ENCODE data around the gene PDE4DIP.
"Not testable (repeated sequence)": the region's sequence is repeated elsewhere in the genome, so short reads cannot be mapped to it uniquely, and the experiment has no call there.

Gene PDE4DIP

GRCh38 chr1:148975453-148975852 is 131.2 kb downstream of the PDE4DIP start:
- not testable (repeated sequence) for DNase-seq (ENCODE audit: low read depth in 2 of 2)

DNA sequence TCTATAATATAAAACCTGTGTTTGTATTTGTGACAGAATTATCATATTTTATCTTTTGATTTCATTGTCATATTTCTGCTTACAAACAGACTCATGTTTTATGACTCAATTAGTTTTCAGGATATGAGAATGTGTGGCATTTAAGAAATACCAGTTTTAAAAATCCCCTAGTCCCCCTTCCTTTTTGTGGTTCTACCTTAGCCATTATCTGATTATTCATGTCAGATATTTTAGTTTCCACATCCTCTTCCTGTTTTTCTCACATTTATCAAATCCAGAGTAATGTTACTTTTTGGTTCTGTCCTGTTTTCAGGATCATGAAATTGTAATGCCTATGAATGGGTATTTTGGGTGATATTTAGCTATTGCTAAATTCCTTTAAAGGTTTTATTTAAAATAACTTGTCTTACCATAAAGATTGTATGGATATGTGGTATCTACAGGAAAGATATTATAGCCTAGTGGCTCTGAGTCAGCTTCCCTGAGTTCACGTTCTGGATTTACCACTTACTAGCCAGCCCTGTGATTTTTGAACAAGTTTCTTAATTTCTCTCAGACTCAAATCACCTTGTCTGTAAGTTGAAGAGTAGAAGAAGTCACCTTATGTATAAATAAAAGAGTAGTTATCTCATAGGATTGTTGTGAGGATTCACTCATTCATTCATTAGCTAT is 131.8 kb downstream of the PDE4DIP start:
- not testable (repeated sequence) for DNase-seq (ENCODE audit: low read depth in 2 of 2)

- DNase-seq (ENCODE audit: low read depth in 2 of 2) = not testable (repeated sequence)
Observed at GRCh38 chr1:148977785-148978184, 133.6 kb downstream of the PDE4DIP start.

DNA sequence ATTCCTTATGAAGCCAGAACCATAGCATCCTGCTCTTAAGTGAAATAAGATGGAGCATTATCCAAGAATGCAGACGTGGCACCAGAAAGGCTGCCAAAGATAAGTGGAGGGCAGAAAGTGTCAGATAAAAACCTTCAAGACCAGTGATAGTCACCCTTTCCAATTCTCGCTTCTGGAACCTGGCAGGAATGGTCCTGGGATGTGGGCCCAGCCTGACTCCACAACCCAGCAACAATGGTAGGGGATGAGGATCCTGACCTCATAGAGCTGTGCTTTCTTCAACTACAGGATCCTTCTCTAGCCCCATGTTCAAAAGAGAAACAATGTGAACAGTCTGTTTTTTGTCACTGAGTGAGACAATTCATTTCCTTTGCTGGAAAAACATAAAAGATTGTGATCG is 145.2 kb downstream of the PDE4DIP start:
- DNase-seq (ENCODE audit: low read depth in 2 of 2) = not testable (repeated sequence)

DNA sequence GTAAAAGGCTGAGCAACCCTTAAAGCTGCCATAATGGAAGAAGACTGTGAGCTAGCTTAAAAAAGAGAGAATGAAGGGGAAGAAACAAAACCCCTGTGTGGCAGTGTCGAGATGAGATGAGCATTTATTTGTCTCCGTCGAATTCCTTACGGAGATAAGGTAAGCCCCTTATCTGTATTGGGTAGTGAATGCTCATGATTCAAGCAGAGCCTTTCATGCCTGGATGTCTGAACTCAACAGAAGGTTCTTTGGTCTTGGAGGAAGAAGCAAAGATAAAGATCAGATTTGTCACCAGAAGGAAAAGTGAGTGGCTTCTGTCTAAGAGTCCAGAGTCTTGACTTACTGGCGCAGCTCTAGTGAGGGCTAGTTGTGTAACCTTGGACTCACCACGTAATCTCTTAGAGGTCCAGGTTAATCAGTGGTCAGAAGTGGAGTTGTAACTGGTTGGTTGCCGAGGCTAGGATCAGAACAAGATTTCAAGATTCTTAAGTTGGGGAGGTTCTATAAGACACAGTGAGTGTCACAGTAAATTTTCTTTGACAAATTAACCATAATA is 146.1 kb downstream of the PDE4DIP start:
- DNase-seq (ENCODE audit: low read depth in 2 of 2) = not testable (repeated sequence)

GRCh38 chr1:148991818-148992217 is 147.6 kb downstream of the PDE4DIP start:
- DNase-seq (ENCODE audit: low read depth in 2 of 2) = not testable (repeated sequence)

- not testable (repeated sequence) for DNase-seq (ENCODE audit: low read depth in 2 of 2)
Observed at GRCh38 chr1:148992364-148992763, 148.1 kb downstream of the PDE4DIP start.

DNA sequence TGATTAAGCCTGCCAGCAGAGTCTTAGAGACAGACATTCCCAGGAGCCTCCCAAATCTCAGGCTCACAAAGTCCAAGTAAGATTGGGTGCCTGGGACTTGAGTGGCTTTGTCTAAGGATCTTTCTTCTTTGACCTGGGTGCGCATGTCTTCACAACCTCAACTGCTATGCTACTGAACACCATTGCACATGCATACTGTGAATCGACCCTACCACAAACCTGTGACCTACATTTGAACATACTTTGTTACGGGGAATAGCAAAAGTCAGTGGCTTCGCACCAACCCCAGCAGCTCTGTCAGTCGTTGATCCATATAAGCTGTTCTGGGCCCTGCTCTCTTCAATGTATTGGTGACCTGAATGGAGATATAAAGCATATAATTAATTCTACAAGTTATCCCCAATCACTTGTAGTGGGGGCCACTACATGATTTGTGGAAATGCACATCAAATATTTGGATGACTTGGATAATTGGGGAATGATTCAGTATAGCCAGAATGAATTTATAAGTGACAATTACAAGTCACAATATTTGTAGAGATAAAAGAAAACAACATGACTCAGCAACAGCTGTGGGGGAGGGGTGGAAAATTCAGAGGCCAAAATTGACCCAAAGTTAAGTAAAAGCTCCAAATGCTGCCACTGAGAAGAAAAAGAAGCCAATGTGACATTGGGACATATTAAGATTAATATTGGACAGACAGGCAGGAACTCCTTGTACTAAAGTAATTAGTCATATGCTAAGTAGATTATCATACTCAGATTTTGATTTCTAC is 152.4 kb downstream of the PDE4DIP start:
- DNase-seq (ENCODE audit: low read depth in 2 of 2) = not testable (repeated sequence)

DNA sequence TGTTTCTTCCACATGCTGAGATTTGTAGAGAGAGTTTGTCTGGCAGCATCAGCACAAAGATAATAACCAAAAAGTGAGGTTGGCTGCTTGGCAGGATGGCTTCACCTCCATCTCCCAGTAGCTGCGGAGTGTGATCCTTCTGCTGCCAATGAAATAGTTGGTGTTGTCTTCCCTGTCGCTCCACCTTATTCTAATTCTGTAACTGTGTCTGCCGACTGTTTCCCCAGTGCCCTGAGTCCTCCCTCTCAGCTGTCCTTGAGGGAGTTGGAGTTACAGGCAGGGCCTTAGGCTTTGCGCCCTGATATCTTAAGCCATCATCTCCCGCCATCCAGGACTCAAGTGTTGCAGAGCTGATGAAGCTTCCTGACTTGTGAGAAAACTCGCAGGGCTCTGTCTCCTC is 153.2 kb downstream of the PDE4DIP start:
- not testable (repeated sequence) for DNase-seq (ENCODE audit: low read depth in 2 of 2)

DNA sequence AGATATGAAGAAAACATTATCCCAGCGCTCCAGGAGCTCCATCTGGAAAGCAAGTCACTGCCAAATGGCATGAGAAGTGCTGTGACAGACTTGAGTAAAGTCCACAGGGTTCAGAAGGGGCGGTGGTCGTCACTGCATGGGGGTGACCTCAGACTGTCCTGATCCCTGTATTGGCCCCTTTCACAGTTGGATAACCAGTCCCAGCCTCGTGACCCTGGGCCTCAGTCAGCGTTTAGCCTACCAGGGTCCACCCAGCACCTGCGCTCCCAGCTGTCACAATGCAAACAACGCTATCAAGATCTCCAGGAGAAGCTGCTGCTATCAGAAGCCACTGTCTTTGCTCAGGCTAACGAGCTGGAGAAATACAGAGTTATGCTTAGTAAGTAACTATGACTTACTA is 158.4 kb downstream of the PDE4DIP start:
- not testable (repeated sequence) for DNase-seq (ENCODE audit: low read depth in 2 of 2)

DNA sequence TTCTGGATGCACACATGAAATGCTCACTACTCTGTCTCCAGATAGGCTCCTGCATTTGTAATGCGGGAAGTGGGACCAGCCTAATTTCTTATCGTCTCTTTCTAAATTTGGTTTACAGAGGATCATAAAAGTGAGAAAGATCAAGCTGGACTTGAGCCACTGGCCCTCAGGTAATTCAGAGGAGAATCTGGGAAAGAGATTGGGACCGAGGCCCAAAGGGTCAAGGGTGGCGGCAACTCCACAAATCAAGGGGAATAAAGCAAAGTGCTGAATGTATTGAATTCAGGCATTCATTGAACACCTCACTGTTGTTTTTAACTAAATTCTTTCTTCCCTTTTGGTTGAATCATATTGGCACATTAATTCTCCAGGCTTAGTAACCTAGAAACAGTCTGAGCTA is 164.1 kb downstream of the PDE4DIP start:
- DNase-seq (ENCODE audit: low read depth in 2 of 2) = not testable (repeated sequence)

DNA sequence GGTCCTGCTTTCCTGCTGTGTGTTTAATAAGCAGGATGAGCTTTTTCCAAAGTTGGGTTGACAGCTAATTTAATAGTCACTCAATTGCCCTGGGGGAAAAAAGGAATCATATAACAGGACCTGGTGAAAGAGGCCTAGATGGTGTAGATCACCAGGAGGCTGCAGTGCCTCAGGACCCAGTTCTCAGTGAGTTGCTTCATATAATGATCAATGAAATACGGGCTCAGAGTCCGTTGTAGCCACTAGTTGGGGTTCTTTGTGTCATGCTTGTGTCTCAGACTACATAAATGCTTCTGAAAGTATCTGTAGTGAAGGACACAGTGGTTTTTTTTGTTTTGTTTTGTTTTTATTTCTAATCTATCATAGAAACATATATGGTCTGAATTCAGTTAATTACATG is 164.5 kb downstream of the PDE4DIP start:
- not testable (repeated sequence) for DNase-seq (ENCODE audit: low read depth in 2 of 2)

DNA sequence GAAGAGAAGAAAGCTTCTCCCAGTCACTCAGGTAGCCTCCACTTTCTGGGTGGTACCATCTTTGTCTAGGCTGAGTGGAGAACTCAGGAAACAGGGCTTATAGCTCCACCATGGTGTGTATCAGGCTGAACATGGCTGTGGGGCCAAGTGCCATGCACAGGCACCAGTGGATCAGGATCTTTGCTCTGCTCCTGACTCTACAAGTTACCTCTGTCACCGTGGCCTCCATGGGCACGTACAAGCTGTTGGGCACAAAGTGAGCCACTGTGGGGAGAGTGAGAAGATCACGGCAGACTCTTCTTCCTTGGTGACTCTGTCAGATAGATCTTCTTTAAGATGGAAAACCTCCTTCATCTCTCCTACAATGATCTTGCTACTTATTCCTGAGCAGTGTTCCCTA is 165.5 kb downstream of the PDE4DIP start:
- not testable (repeated sequence) for DNase-seq (ENCODE audit: low read depth in 2 of 2)

GRCh38 chr1:149012599-149012998 is 168.4 kb downstream of the PDE4DIP start:
- DNase-seq (ENCODE audit: low read depth in 2 of 2) = not testable (repeated sequence)

GRCh38 chr1:149013513-149013912 is 169.3 kb downstream of the PDE4DIP start:
- not testable (repeated sequence) for DNase-seq (ENCODE audit: low read depth in 2 of 2)

DNA sequence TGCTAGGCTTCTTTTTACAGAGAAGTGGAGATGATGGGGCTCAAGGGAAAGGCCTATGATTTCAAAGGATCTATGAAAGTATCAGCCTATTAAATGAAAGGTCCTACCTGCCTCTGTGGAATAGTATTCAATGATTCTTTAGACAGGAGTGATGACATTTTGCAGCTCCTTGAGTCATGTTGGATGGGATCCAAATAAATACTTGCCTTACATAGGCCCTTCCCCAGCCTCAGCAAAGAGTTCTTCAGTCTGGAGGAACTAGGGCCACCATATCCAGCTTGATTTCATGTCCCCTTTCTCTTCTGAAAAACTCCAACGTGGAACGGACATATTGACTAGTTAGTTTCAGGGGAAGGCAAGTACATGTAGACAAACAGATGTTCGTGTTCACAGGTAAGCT is 171.3 kb downstream of the PDE4DIP start:
- not testable (repeated sequence) for DNase-seq (ENCODE audit: low read depth in 2 of 2)

- not testable (repeated sequence) for DNase-seq (ENCODE audit: low read depth in 2 of 2)
Observed at GRCh38 chr1:149016626-149017025, 172.4 kb downstream of the PDE4DIP start.

- DNase-seq (ENCODE audit: low read depth in 2 of 2) = not testable (repeated sequence)
Observed at GRCh38 chr1:149018577-149018976, 174.3 kb downstream of the PDE4DIP start.

GRCh38 chr1:149024327-149024726 is 180.1 kb downstream of the PDE4DIP start:
- DNase-seq (ENCODE audit: low read depth in 2 of 2) = not testable (repeated sequence)

- DNase-seq (ENCODE audit: low read depth in 2 of 2) = not testable (repeated sequence)
Observed at GRCh38 chr1:149033916-149034315, 189.7 kb downstream of the PDE4DIP start.

GRCh38 chr1:149043056-149043455 is 198.8 kb downstream of the PDE4DIP start:
- DNase-seq (ENCODE audit: low read depth in 2 of 2) = not testable (repeated sequence)

DNA sequence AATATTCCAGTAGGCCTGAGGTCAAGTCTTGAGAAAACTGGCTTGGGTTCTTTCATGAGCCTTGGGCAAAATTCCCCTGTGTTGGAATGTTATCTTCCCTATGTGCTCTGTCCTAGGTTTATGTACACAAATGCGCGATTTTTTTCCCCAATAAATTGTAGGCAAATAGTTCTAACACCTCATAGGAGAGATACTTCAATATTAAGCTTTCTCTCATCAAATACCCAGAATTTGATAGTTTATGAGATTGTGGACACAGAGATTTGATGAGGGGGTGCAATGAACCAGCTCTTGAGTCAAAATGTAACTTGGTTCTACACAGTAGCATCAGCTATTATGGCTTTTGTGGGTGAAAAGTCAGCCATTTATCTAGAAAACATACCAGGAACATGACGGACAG is 220.4 kb downstream of the PDE4DIP start:
- DNase-seq (ENCODE audit: low read depth in 2 of 2) = not testable (repeated sequence)
